HG03565 (cell line): ENCODE measurements around the gene PHYHIPL.
A peak's percentile ranks its signal among the peaks of the same experiment; 100 is the strongest.
"Not testable (repeated sequence)": the region's sequence is repeated elsewhere in the genome, so short reads cannot be mapped to it uniquely, and the experiment has no call there.

Experiments used
- ATAC-seq: cut with Tn5 transposase; IDR thresholded peaks from one replicate; pipeline ENCODE4 v1.9.1; 2021; ENCODE audit warnings: mild to moderate bottlenecking, moderate library complexity; ENCODE audit not compliant: unreplicated experiment

The PHYHIPL gene

GRCh38 chr10:59181668-59182067 lies 5.2 kb downstream of the PHYHIPL start:
- ATAC-seq = peak; percentile 80

GRCh38 chr10:59190332-59190731 lies 13.9 kb downstream of the PHYHIPL start:
- no peak for ATAC-seq

- no peak for ATAC-seq
These were observed 29.8 kb downstream of the PHYHIPL start for GRCh38 chr10:59206204-59206720.

DNA sequence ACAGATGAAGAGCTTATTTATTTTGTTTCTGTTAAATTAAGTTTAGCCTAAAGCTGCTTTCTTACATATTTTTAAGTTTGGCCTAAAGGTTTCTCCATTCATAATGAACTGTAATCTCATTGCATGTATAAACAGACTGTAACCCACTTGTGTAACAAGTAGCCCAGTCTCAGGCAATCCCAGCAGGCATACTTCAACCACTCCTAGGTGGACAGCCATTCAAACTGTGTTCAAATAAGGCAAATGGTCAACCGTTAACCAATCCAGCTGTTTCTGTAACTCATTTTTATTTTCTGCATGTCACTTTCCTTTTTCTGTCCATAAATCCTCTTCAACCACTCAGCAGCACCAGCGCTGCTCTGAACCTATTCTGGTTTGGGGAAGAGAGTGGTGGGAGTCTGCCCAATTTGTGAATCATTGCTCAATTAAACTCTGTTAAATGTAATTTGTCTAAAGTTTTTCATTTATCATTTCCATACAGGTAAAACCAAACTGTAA lies 35.9 kb downstream of the PHYHIPL start:
- no peak for ATAC-seq

- no peak for ATAC-seq
These were observed 37.7 kb downstream of the PHYHIPL start for GRCh38 chr10:59214160-59214559.

DNA sequence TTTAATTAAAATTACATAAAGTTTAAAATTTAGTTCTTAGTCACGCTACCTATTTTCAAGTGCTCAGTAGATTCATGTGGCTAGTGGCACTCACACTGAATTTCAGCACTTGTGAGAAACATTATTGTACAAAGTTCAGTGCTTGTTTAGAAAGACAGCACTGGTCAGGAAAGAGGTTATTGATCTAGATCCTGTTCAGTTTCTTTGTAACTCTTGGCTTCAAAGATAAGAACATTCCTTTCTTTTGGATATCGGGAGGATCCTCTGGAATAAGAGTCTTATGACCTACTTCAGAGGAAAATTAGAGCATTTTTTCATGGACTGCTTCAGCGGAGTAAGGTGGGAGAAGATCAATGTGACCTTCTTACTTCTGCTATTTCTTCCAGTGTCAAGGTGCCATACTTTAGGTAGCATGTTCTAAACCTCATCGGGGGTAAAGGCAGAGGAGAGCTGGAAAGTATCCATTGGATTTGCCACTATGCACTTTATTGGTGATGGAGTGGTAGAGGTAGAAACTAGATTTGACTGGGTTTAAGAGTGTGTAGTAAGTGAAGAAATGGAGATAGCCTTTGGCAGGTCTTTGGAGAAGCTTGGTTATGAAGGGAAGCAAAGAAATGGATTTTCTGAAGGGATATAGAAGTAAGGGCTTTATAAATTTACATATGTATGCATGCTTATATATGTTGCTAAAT lies 39.9 kb downstream of the PHYHIPL start:
- no peak for ATAC-seq

DNA sequence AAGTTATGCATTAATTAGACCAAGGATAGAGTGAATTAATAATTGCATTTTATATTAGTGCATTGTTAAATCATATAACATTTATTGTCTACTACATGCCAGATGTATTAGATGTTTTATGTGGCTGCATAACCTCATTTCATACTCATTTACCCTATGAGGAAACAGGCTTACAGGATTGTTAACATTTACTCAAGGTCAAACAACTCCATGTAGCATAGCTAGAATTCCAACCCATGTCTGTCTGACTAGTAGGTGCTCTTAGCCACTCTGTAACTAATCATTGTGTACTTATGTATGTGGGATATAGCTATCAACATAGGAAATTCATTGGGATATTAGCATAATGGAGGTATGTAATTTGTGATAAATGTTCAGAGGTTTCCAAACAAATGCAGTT lies 46.3 kb downstream of the PHYHIPL start:
- no peak for ATAC-seq

GRCh38 chr10:59223597-59223996 lies 47.2 kb downstream of the PHYHIPL start:
- not testable (repeated sequence) for ATAC-seq

DNA sequence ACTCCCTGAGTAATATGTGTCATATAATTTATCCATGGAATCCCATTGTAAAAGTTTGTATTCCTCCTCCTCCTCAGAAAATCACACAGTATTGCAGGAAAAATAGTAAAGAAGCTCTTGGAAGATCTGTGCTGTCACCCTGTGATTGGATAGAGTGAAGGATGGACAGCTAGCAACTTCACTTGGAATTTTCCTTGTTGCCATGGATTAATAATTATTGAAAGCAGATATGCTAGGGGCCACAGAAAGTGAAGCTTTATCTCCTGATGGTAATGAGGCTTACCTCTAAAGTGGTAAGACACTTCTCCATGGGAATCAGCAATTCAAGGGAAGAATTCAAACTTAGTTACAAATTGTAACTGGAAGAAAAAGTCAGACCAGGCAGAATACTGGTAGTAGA lies 48.8 kb downstream of the PHYHIPL start:
- ATAC-seq = no peak

- no peak for ATAC-seq
These were observed 50.8 kb downstream of the PHYHIPL start for GRCh38 chr10:59227136-59227673.

DNA sequence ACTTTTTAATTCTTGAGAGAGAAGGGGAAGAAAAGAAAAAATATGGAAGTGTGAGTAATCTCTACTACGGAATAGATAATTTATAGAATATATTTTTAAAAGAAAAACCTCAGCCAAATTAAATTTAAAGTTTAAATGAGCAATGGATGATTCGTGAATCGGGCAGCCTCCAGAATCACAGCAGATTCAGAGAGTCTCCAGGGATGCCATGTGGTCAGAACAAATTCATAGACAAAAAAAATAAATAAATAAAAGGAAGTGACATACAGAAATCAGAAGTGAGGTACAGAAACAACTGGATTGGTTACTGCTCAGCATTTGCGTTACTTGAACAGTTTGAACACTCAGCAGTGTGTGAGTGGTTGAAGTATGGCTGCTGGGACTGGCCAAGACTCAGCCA lies 53.0 kb downstream of the PHYHIPL start:
- ATAC-seq = no peak

DNA sequence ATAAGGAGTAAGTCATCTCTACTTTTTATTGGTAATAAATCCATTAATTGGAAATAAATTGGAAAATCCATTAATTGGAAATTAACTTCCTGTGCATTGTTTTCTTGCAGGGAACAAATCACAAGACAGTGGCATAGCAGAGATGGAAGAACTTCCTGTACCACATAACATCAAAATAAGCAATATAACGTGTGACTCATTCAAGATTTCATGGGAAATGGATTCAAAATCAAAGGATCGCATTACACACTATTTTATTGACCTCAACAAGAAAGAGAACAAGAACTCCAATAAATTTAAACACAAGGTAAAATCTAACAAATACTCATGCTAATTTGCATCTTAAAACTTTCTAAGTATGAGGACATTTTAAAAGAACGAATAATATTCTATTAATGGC lies 57.8 kb downstream of the PHYHIPL start:
- ATAC-seq = no peak

GRCh38 chr10:59234816-59235429 lies 58.5 kb downstream of the PHYHIPL start:
- ATAC-seq = no peak

DNA sequence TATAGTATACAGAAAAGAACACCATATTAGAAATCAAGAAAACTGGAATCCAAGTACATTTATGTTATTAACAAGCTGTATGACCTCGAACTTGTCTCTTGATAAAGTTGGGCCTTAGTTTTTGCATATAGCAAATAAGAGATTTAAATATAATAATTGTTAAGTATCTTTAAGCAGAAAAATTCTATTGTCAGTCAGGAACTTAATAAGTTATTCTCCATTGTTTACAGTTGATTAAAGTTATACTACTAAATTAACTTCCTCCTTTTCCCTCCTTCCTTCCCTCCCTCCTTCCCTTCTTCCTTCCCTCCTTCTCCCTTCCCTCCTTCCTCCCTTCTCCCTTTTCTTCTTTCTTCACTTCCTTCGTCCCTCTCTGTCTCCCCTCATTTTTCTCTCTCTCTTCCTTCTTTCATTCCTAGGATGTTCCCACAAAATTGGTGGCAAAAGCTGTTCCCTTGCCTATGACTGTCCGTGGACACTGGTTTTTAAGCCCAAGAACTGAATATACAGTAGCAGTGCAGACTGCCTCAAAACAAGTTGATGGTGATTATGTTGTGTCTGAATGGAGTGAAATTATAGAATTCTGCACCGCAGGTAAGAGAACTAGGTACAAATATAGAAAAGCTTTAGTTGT lies 59.7 kb downstream of the PHYHIPL start:
- no peak for ATAC-seq

GRCh38 chr10:59237775-59238174 lies 61.3 kb downstream of the PHYHIPL start:
- ATAC-seq = no peak

- not testable (repeated sequence) for ATAC-seq
These were observed 62.7 kb downstream of the PHYHIPL start for GRCh38 chr10:59239108-59239507.

GRCh38 chr10:59240582-59241183 lies 64.2 kb downstream of the PHYHIPL start:
- no peak for ATAC-seq

DNA sequence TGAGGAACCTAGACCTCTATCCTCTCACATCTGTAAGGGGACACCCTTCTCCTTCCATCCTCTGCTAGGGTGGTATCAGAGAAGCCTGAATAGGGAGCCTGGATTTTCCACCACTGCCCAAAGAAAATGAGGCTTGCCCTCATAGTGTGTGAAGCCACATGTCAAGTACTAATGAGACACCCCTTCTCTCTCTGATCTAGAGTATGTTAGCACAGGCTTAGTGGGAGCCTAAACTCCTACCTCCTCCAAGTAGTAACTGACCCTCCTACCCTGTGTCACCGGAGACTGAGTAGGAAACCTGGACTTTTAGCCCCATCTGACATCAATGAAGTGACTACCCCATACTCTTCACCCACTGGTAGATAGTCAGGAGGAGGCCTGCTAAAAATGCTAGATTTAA lies 65.6 kb downstream of the PHYHIPL start:
- ATAC-seq = no peak

DNA sequence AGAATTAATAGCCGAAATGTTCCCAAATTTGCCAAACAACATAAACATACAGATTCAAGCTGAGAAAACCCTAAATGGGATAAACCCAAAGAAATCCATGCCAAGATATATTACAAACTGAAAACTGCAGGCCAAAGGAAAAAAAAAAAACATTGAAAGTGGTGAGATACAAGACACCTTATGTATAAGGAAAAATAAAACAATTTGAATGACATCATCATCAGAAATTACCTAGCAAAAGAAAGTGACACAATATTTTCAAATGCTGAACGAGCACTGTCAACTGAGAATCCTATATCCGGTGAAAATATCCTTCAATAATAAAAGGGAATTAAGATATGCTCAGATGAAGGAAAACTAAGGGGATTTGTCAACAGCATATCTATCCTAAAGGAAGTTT lies 66.5 kb downstream of the PHYHIPL start:
- no peak for ATAC-seq

- no peak for ATAC-seq
These were observed 67.3 kb downstream of the PHYHIPL start for GRCh38 chr10:59243611-59244195.

DNA sequence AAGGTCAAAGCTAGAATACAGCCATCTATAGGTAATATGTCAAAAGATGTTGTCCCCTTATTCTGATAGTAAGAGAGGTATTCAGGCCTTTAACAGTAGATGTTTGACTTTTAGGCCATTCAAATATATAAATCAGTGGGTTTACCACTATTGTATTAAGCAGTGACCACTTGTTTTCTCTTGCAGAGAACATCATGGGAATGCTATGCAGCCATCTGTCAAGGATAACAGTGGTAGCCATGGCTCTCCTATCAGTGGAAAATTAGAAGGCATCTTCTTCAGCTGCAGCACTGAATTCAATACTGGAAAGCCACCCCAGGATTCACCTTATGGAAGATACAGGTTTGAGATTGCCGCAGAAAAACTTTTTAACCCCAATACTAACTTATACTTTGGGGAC lies 68.4 kb downstream of the PHYHIPL start:
- no peak for ATAC-seq
